AG04449 (cell line): Measurements from ENCODE around the gene MEF2C.

Experiments
- CTCF ChIA-PET: fragments of 350-600 bp; formaldehyde crosslinking; extraction: SDS; loops from one replicate; lab custom pipeline; 2021; ENCODE audit warnings: antibody characterized with exemption; lab: Yijun Ruan, JAX
- POLR2A ChIA-PET: fragments of 400-600, 350-600 bp; formaldehyde crosslinking; extraction: SDS; loops from one replicate; lab custom pipeline; 2020; ENCODE audit warnings: antibody characterized with exemption, inconsistent platforms; lab: Yijun Ruan, JAX
- DNase-seq: peaks from one replicate; pipeline ENCODE4 v3.0.0-alpha.2; 2010; ENCODE audit warnings: low read depth, low spot score
- H3K4me3 ChIP-seq: 2 replicates; pipeline ENCODE4 v1.5.1; 2011; ENCODE audit warnings: low read depth, mild to moderate bottlenecking, control low read depth, low read length
- TF ChIP-seq, protein P1 (sequence below): IDR thresholded peaks from one replicate; pipeline ENCODE4 v1.5.1; 2011; ENCODE audit warnings: mild to moderate bottlenecking, moderate library complexity, low read length, control low read depth, inconsistent platforms; ENCODE audit not compliant: insufficient read depth; ENCODE audit errors: missing control alignments

The MEF2C gene

DNA sequence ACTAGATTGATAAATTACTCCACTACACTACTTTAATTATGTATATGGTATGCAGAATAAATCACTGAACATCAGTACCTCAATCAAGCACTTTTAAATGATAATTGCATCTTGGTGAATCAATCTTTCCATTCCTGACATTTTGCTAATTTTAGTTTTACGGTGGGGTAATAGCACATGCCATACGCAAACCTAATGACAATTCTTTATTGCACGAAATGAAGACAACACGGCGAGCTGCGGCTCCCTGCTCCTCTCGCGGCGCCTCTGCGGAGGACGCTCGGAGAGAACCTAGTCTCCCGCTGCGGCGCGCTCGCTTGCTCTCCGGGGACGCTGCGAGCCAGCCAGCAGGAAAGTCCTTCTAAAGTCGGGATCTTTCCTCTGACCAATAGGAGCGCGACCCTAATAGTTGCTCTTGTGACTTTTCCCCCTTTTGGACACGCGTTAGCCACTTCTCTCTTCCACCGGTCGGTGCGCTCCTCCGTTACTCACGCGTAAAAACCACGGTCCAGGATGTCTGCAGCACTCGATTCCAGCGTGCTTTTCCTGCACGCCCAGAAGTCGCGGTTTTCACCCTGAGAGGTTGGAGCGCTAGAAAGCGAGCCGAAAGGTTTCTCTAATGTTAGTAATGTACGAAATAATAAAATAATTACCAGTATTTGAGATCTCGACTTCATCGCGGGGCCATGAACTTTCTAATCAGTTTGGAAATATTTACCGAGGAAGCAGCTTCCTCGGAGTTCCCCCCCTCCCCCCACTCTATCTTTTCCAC is 1.0 kb upstream of the MEF2C start:
- DNase-seq = no peak
- POLR2A ChIA-PET = interaction anchor here (0.6 to 1.0 kb wide), 4 partner anchors 98 to 1487 kb away, joined by 3 to 5 read pairs (median 4); no protein-coding TSS in a partner anchor
- TF ChIP-seq, protein P1, sequence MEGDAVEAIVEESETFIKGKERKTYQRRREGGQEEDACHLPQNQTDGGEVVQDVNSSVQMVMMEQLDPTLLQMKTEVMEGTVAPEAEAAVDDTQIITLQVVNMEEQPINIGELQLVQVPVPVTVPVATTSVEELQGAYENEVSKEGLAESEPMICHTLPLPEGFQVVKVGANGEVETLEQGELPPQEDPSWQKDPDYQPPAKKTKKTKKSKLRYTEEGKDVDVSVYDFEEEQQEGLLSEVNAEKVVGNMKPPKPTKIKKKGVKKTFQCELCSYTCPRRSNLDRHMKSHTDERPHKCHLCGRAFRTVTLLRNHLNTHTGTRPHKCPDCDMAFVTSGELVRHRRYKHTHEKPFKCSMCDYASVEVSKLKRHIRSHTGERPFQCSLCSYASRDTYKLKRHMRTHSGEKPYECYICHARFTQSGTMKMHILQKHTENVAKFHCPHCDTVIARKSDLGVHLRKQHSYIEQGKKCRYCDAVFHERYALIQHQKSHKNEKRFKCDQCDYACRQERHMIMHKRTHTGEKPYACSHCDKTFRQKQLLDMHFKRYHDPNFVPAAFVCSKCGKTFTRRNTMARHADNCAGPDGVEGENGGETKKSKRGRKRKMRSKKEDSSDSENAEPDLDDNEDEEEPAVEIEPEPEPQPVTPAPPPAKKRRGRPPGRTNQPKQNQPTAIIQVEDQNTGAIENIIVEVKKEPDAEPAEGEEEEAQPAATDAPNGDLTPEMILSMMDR = peak; percentile 2
- CTCF ChIA-PET = interaction anchor here (0.6 to 5.3 kb wide), 4 partner anchors 54 to 689 kb away, joined by 3 to 41 read pairs (median 4); no protein-coding TSS in a partner anchor
- H3K4me3 ChIP-seq = peak overlapping the region; percentile 68

DNA sequence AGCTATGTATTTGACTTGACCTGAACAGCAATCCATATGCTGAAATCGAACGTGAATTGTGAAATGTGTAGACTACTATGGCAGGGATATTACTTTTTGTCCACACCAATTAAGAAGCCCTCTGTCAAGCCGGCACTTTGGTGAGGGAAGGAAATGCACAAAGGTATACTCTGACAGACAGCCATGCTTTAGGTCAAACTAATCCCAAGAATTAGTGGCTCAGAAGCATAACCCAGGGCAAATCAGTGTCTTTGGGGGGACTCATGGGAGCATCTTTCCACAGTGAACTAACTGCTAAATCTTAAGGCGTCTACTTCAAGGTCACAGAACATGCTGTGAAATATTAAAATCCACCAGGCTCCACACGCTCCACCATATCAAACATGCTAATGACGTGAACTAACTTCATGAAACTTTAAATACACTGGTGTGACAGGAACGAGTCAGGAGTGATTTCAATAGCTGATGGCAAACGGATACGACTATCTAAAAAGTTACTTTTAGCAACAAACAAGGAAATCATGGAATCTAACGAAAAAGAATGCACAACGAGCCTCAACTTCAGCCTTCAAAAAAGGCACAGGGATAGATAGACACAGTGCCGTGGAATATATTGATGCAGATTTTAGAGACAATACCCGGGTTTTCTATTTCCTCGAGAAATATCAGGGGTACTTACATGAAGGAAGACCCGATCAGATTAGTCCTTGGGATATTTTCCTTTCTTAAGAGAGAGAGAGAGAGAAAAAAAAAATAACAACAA is 527 bp downstream of the MEF2C start:
- TF ChIP-seq, protein P1 = no peak
- H3K4me3 ChIP-seq = peak overlapping the region; percentile 68
- no peak for DNase-seq
- CTCF ChIA-PET = interaction anchor here (1.1 to 5.3 kb wide), 2 partner anchors 153 to 309 kb away, joined by 3 to 41 read pairs; no protein-coding TSS in a partner anchor
- POLR2A ChIA-PET = interaction anchor here (1.0 kb wide), 1 partner anchor 431 kb away, joined by 5 read pairs; no protein-coding TSS in a partner anchor

DNA sequence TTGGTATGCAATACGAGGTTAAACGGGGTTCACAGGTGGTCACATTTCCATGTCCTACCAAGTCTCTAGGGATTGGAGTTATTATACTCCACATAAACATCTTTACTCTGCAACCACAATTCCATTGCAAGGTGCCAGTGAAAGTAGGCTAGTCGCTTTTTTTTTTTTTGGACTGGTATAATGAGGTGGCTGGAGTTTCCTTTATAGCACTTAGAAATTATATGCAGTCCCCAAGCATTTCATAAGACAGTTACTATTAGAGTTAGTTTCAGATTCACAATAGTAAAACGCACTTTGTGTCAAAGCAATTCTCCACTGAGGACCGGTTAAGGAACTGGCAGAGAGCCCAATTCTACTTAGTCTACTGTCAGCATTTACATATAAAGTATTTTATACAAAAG is 1.4 kb downstream of the MEF2C start:
- ChIA-PET CTCF (interaction anchor here (5.3 kb wide), 1 partner anchor 152 kb away, joined by 41 read pairs; no protein-coding TSS in a partner anchor), POLR2A (no interaction called here)
- H3K4me3 ChIP-seq = no peak overlapping the region
- TF ChIP-seq, protein P1 = no peak
- DNase-seq = no peak

DNA sequence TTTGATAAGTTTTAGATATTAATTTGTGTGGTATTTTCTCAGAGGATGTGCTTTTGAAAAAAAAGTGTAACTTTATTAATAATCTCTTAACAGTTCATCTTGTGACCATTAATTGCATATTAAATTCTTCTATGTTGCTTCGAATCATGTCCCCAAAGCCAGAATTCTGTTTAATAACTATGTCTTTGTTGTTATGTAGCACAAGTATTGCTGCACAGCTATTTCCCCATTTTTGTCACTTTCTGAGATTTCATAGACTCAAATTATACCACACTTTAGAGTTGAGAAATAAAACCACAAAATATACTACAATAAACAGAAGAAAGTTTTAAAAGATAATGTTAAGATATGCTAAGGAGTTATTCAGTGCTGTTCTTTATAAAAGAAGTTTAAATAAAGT is 2.8 kb downstream of the MEF2C start:
- no peak overlapping the region for H3K4me3 ChIP-seq
- CTCF ChIA-PET = interaction anchor here (1.2 kb wide), 1 partner anchor 152 kb away, joined by 4 read pairs; no protein-coding TSS in a partner anchor
- POLR2A ChIA-PET = no interaction called here
- DNase-seq = no peak
- TF ChIP-seq, protein P1 = no peak

DNA sequence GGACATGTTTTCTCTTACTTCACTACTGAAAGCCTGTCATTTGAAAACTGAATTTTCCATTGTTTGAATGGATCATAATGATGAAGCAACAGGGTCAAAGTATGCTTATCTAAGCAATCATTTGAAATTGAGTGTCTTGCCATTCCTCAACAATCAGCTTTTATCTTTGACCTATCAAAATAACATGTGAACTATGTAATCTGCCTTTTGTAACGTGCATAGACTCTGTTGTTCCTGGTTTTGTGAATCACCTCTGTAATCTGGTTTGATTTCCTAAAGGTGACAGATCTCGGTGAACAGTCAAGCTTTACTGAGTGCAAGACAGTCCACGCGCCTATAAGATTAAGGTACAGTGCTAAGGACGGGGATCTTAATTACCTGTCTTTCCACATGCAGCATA is 3.3 kb downstream of the MEF2C start:
- no peak overlapping the region for H3K4me3 ChIP-seq

More for the DNA sequence above, 3.3 kb downstream of the MEF2C start:
- DNase-seq = no peak
- TF ChIP-seq, protein P1 = no peak
- ChIA-PET POLR2A (no interaction called here), CTCF (interaction anchor here (1.2 kb wide), 1 partner anchor 152 kb away, joined by 4 read pairs; no protein-coding TSS in a partner anchor)
